Neuronal stem cell (in vitro differentiated cells): ENCODE results near the gene FOSL2.

Experiments
- DNase-seq: peaks from one replicate; pipeline ENCODE4 v3.0.0-alpha.2; 2013; ENCODE audit warnings: low spot score
- H2AFZ ChIP-seq: one replicate; pipeline ENCODE4 v1.6.1; 2013; ENCODE audit warnings: mild to moderate bottlenecking, low read length, inconsistent platforms
- H2AK5ac ChIP-seq: 2 replicates; pipeline ENCODE4 v1.6.1; 2013; ENCODE audit warnings: low read depth, mild to moderate bottlenecking, inconsistent platforms, low read length, moderate library complexity, mixed read lengths
- H2BK120ac ChIP-seq: 2 replicates; pipeline ENCODE4 v1.6.1; 2013; ENCODE audit warnings: low read depth, mild to moderate bottlenecking, inconsistent platforms, low read length, moderate library complexity, mixed read lengths
- H2BK12ac ChIP-seq: one replicate; pipeline ENCODE4 v1.6.1; 2013; ENCODE audit warnings: low read length, inconsistent platforms
- H2BK15ac ChIP-seq: 2 replicates; pipeline ENCODE4 v1.6.1; 2013; ENCODE audit warnings: mild to moderate bottlenecking, low read length, inconsistent platforms, mixed read lengths
- H2BK5ac ChIP-seq: one replicate; pipeline ENCODE4 v1.6.1; 2013; ENCODE audit warnings: inconsistent platforms, mild to moderate bottlenecking, low read length, moderate library complexity
- H3K14ac ChIP-seq: one replicate; pipeline ENCODE4 v1.6.1; 2013; ENCODE audit warnings: low read length, inconsistent platforms
- H3K18ac ChIP-seq: 2 replicates; pipeline ENCODE4 v1.6.1; 2013; ENCODE audit warnings: low read length, inconsistent platforms
- H3K23ac ChIP-seq: 2 replicates; pipeline ENCODE4 v1.6.1; 2013; ENCODE audit warnings: low read depth, mild to moderate bottlenecking, mixed read lengths, low read length, inconsistent platforms; ENCODE audit not compliant: poor library complexity
- H3K27ac ChIP-seq: replicated peaks from 3 replicates; pipeline ENCODE4 v1.5.1; 2013; ENCODE audit warnings: low read length, inconsistent platforms
- H3K27me3 ChIP-seq, 3 experiments: 2 replicates each; pipeline ENCODE4 v1.6.1; 2013; ENCODE audit warnings: low read length in 3 of 3, mild to moderate bottlenecking in 2 of 3, inconsistent platforms in 1 of 3, low read depth in 1 of 3, mixed read lengths in 1 of 3, moderate library complexity in 1 of 3; ENCODE audit not compliant: control insufficient read depth in 3 of 3, insufficient read depth in 3 of 3
- H3K36me3 ChIP-seq, 2 donors: replicated peaks in 1 of 2; 2 replicates each; pipeline ENCODE4 v1.6.1; 2013; ENCODE audit warnings: low read length in 2 of 2; ENCODE audit not compliant: control insufficient read depth in 2 of 2, insufficient read depth in 2 of 2
- H3K4ac ChIP-seq: 2 replicates; pipeline ENCODE4 v1.6.1; 2013; ENCODE audit warnings: inconsistent platforms, mild to moderate bottlenecking, low read length, moderate library complexity
- H3K4me1 ChIP-seq, 2 donors: 1 replicate in 1 of 2; 2 replicates in 1 of 2; pipeline ENCODE4 v1.6.1; 2013; ENCODE audit warnings: low read length in 2 of 2, low read depth in 1 of 2; ENCODE audit not compliant: control insufficient read depth in 2 of 2, insufficient read depth in 1 of 2
- H3K4me2 ChIP-seq: one replicate; pipeline ENCODE4 v1.6.1; 2013; ENCODE audit warnings: mild to moderate bottlenecking, low read length, inconsistent platforms; ENCODE audit not compliant: insufficient read depth, poor library complexity, severe bottlenecking
- H3K4me3 ChIP-seq, 2 donors: 2 replicates each; pipeline ENCODE4 v1.5.1; 2013; ENCODE audit warnings: low read length in 2 of 2, mild to moderate bottlenecking in 2 of 2, inconsistent platforms in 1 of 2, moderate library complexity in 1 of 2
- H3K79me1 ChIP-seq: one replicate; pipeline ENCODE4 v1.6.1; 2013; ENCODE audit warnings: low read depth, mild to moderate bottlenecking, inconsistent platforms, low read length, moderate library complexity
- H3K9ac ChIP-seq: one replicate; pipeline ENCODE4 v1.6.1; 2013; ENCODE audit warnings: mild to moderate bottlenecking, low read depth, low read length, inconsistent platforms; ENCODE audit not compliant: poor library complexity
- H3K9me3 ChIP-seq, 2 donors: replicated peaks in 1 of 2; 2 replicates each; pipeline versions ENCODE3 to v1.6.1; 2013; ENCODE audit warnings: low read length in 2 of 2, mild to moderate bottlenecking in 2 of 2, inconsistent platforms in 1 of 2, low read depth in 1 of 2, mixed read lengths in 1 of 2, moderate library complexity in 1 of 2; ENCODE audit not compliant: control insufficient read depth in 2 of 2, insufficient read depth in 1 of 2
- H4K8ac ChIP-seq: one replicate; pipeline ENCODE4 v1.6.1; 2013; ENCODE audit warnings: low read depth, mild to moderate bottlenecking, inconsistent platforms, low read length, moderate library complexity
- H4K91ac ChIP-seq: one replicate; pipeline ENCODE4 v1.6.1; 2013; ENCODE audit warnings: low read length, low read depth, mild to moderate bottlenecking, inconsistent platforms; ENCODE audit not compliant: poor library complexity
- WGBS, 2 donors: extraction: QIAGEN DNeasy Blood & Tissue Kit; methylation state at CpG; one replicate each; pipeline ENCODE4 v1.1.7; 2013; ENCODE audit warnings: missing lambda C conversion rate in 2 of 2, mixed read lengths in 1 of 2; ENCODE audit not compliant: insufficient read length in 2 of 2, insufficient replicate concordance in 1 of 2; ENCODE audit errors: extremely low coverage in 2 of 2; 5-methylcytosine and 5-hydroxymethylcytosine counted together

The FOSL2 gene

DNA sequence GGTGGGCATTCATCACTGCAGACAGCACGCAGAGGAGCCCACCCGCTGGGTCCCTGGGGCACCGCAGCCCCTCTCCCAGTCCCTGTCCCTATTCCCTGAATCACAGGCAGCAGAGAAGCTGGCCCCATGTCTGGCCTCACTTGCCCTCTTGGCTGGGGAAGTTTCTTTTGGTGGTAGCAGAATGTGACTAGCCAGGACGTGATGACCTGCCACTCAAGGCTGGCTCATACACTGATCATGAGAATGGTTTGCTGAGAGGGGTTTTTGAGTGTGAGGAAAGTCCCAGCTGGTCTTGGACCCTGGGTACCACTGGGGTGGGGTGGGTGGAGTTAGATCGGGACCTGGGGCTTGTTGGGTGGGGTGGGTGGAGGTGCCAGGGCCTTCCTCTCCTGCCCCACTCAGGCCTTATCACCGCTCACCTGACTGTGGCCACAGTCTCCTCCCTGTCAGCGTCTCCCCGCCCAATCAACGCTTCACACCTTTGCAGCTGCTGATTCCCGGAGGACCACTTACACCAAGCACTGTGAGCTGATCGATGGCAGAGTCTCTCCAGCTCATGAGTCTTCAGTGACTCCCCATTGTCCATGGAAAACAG is 28.9 kb upstream of the FOSL2 start:
- no peak overlapping the region for H2AK5ac ChIP-seq
- no peak overlapping the region for H2AFZ ChIP-seq
- H3K4me3 ChIP-seq = no peak overlapping the region
- no peak overlapping the region for H2BK120ac ChIP-seq
- no peak overlapping the region for H3K4me2 ChIP-seq
- no peaks in the 10 kb centered on the region for H3K36me3 ChIP-seq
- H2BK15ac ChIP-seq = peak overlapping the region; percentile 40
- no peak overlapping the region for H4K8ac ChIP-seq
- H4K91ac ChIP-seq = no peak overlapping the region
- no peak overlapping the region for H3K4ac ChIP-seq
- H3K9ac ChIP-seq = no peak overlapping the region
- no peak overlapping the region for H3K14ac ChIP-seq
- no peaks in the 10 kb centered on the region for H3K79me1 ChIP-seq
- no peaks in the 10 kb centered on the region for H3K9me3 ChIP-seq
- no CpG with 5 or more reads among the region's 11 CpGs for WGBS, 2 donors
- no peak overlapping the region for H2BK12ac ChIP-seq
- H2BK5ac ChIP-seq = no peak overlapping the region
- peak overlapping the region; percentile 32 for H3K18ac ChIP-seq
- no peak for DNase-seq
- peaks cover 0 to 6% (median 0%) of the 10 kb centered on the region in 3 experiments for H3K27me3 ChIP-seq
- H3K4me1 ChIP-seq = peaks cover 12 to 14% of the 10 kb centered on the region in 2 donors
- H3K27ac ChIP-seq = no peak overlapping the region
- no peak overlapping the region for H3K23ac ChIP-seq

DNA sequence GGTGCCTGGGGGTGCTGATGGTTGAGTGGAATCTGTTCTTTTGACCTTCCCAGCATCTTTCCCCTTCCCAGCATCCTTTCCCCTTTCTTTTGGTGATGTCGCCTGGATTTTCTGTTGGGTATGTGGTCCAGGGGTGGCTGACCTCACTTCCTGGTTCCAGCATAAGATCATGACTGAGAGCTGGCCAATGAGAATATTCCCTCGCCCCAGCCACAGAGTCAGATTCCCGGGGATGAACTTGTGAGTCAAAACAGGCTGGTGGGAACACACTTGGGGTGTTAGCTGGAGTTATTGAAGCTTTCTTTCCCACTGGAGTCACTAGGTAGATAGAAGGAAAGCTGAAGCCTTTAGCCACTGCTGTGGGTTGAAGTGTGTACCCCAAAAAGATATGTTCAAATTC is 28.0 kb upstream of the FOSL2 start:
- no peak overlapping the region for H3K27ac ChIP-seq
- H2AK5ac ChIP-seq = no peak overlapping the region

DNA sequence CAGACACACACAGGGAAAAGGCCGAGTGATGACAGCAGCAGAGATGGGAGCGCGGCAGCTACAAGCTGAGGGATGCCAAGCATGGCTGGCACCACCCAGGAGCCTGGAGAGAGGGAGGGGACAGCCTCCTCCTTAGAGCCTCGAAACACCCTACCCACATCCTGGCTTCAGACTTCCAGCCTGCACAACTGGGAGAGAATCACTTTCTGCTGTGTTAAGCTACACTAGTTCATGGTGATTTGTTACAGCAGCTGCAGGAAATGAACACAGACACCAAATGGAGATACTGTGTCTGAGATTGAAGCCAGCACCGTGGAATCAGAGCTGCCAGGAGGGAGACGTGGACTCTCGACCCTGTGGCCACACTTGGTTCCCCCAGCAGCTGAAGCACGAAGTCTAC is 27.5 kb upstream of the FOSL2 start:
- no peak overlapping the region for H3K14ac ChIP-seq
- H2BK12ac ChIP-seq = no peak overlapping the region
- no peak overlapping the region for H2BK5ac ChIP-seq
- no peak for DNase-seq
- peaks cover 0 to 13% (median 0%) of the 10 kb centered on the region in 3 experiments for H3K27me3 ChIP-seq
- H3K36me3 ChIP-seq = no peaks in the 10 kb centered on the region
- H3K4me3 ChIP-seq = no peak overlapping the region
- H2BK15ac ChIP-seq = no peak overlapping the region
- no peak overlapping the region for H4K91ac ChIP-seq
- H4K8ac ChIP-seq = no peak overlapping the region
- no peak overlapping the region for H2AK5ac ChIP-seq
- H3K9me3 ChIP-seq = no peaks in the 10 kb centered on the region
- peak overlapping the region; percentile 18 for H2AFZ ChIP-seq
- no peaks in the 10 kb centered on the region for H3K79me1 ChIP-seq
- H3K23ac ChIP-seq = no peak overlapping the region
- no peak overlapping the region for H3K4me2 ChIP-seq
- no peak overlapping the region for H3K27ac ChIP-seq
- H3K9ac ChIP-seq = no peak overlapping the region
- H2BK120ac ChIP-seq = no peak overlapping the region
- H3K4me1 ChIP-seq = peaks cover 12 to 14% of the 10 kb centered on the region in 2 donors
- WGBS, 2 donors = no CpG with 5 or more reads among the region's 8 CpGs
- no peak overlapping the region for H3K4ac ChIP-seq
- H3K18ac ChIP-seq = no peak overlapping the region

More for the DNA sequence above, 28.0 kb upstream of the FOSL2 start:
- Histone ChIP-seq H3K4me2 (no peak overlapping the region), H3K23ac (no peak overlapping the region), H3K79me1 (no peaks in the 10 kb centered on the region), H3K27me3 (peaks cover 0 to 12% (median 0%) of the 10 kb centered on the region in 3 experiments), H3K4me1 (peaks cover 12 to 14% of the 10 kb centered on the region in 2 donors), H3K14ac (no peak overlapping the region), H2BK15ac (no peak overlapping the region), H2AFZ (peak overlapping the region; percentile 18), H4K91ac (no peak overlapping the region), H3K36me3 (no peaks in the 10 kb centered on the region), H2BK5ac (no peak overlapping the region), H3K4ac (no peak overlapping the region), H3K9ac (no peak overlapping the region), H3K4me3 (no peak overlapping the region), H3K9me3 (no peaks in the 10 kb centered on the region), H3K18ac (no peak overlapping the region), H2BK120ac (no peak overlapping the region), H4K8ac (no peak overlapping the region), H2BK12ac (no peak overlapping the region)
- DNase-seq = no peak
- no CpG with 5 or more reads among the region's 3 CpGs for WGBS, 2 donors

DNA sequence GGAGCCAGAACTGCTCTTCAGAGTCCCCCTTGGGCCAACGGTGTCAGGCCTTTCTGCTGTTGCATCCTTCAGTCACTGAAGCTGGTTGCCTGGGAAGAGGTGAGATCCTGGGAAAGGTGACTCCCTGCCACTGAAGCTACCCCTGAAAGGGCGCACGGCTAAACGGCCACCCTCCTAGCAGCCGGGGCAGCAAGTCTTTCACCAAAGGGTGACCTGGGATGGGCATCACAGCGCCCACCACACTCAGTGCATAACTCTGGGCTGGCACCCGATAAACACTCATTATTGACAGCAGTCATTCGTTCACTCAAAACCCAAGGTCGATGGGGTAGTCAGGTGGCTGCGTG is 26.5 kb upstream of the FOSL2 start:
- Histone ChIP-seq H4K91ac (no peak overlapping the region), H2BK5ac (no peak overlapping the region), H4K8ac (no peak overlapping the region), H3K9ac (no peak overlapping the region), H3K79me1 (no peaks in the 10 kb centered on the region), H3K14ac (no peak overlapping the region), H2BK120ac (no peak overlapping the region), H2BK15ac (peak overlapping the region; percentile 54), H3K4ac (no peak overlapping the region), H3K9me3 (no peaks in the 10 kb centered on the region), H2AK5ac (peak overlapping the region; percentile 71), H3K18ac (peak overlapping the region; percentile 54), H3K4me1 (peaks cover 7 to 9% of the 10 kb centered on the region in 2 donors), H3K27ac (no peak overlapping the region), H3K36me3 (no peaks in the 10 kb centered on the region), H2BK12ac (peak overlapping the region; percentile 87), H3K4me2 (no peak overlapping the region), H3K4me3 (no peak overlapping the region), H3K23ac (no peak overlapping the region), H2AFZ (no peak overlapping the region), H3K27me3 (peaks cover 0 to 13% (median 0%) of the 10 kb centered on the region in 3 experiments)
- no CpG with 5 or more reads among the region's 10 CpGs for WGBS, 2 donors
- no peak for DNase-seq
